MG63 (cell line): ENCODE data around the gene SORT1. TPM values are rescaled to one million over a fixed set of nuclear protein-coding genes. Genes with fewer than 3 reads are reported as not detected.

ENCODE experiments used
- DNase-seq: peaks from one replicate; pipeline ENCODE4 v3.0.0-alpha.2; 2020
- H3K27me3 ChIP-seq: fragments of 250-450 bp; sonication (Bioruptor Pico); 2 replicates; pipeline ENCODE4 v1.5.1; 2020; ENCODE audit warnings: mild to moderate bottlenecking, moderate library complexity
- H3K36me3 ChIP-seq: fragments of 250-450 bp; sonication (Bioruptor Pico); 2 replicates; pipeline ENCODE4 v1.5.1; 2020; ENCODE audit warnings: mild to moderate bottlenecking, moderate library complexity
- H3K4me3 ChIP-seq: fragments of 250-450 bp; sonication (Bioruptor Pico); 2 replicates; pipeline ENCODE4 v1.5.1; 2020; ENCODE audit warnings: mild to moderate bottlenecking, moderate library complexity
- H3K9me3 ChIP-seq: fragments of 250-450 bp; sonication (Bioruptor Pico); 2 replicates; pipeline ENCODE4 v1.5.1; 2020; ENCODE audit warnings: mild to moderate bottlenecking, moderate library complexity
- total RNA-seq: library from RNA; depleted of rRNA; stranded (reverse); fragments of >200 nt; shearing (Covaris generic); gene quantifications from 2 replicates; pipeline ENCODE4 v1.2.3, GENCODE V29; 2014; ENCODE audit warnings: low replicate concordance

The SORT1 gene
- total RNA-seq, 1 experiment from 2014 or later: 0.46 TPM

- no peak for DNase-seq
- Histone ChIP-seq H3K36me3 (no peaks in the 10 kb centered on the region), H3K4me3 (no peak overlapping the region), H3K9me3 (no peaks in the 10 kb centered on the region), H3K27me3 (no peaks in the 10 kb centered on the region)
Measured at GRCh38 chr1:109369167-109369746, 28.5 kb downstream of the SORT1 start.

GRCh38 chr1:109368464-109368863 is 29.3 kb downstream of the SORT1 start:
- no peak for DNase-seq
- Histone ChIP-seq H3K27me3 (no peaks in the 10 kb centered on the region), H3K9me3 (no peaks in the 10 kb centered on the region)

GRCh38 chr1:109367626-109368025 is 30.1 kb downstream of the SORT1 start:
- H3K9me3 ChIP-seq: no peaks in the 10 kb centered on the region
- DNase-seq: no peak
- no peak overlapping the region for H3K4me3 ChIP-seq
- no peaks in the 10 kb centered on the region for H3K36me3 ChIP-seq
- no peaks in the 10 kb centered on the region for H3K27me3 ChIP-seq

More at GRCh38 chr1:109368464-109368863, 29.3 kb downstream of the SORT1 start:
- Histone ChIP-seq H3K36me3 (no peaks in the 10 kb centered on the region), H3K4me3 (no peak overlapping the region)

GRCh38 chr1:109365642-109366204 is 32.0 kb downstream of the SORT1 start:
- no peaks in the 10 kb centered on the region for H3K9me3 ChIP-seq
- no peaks in the 10 kb centered on the region for H3K36me3 ChIP-seq
- no peak for DNase-seq
- no peaks in the 10 kb centered on the region for H3K27me3 ChIP-seq
- H3K4me3 ChIP-seq: no peak overlapping the region

- Histone ChIP-seq H3K27me3 (peaks cover 8% of the 10 kb centered on the region; the same call in 1 of the 2 replicates), H3K4me3 (no peak overlapping the region), H3K9me3 (no peaks in the 10 kb centered on the region), H3K36me3 (no peaks in the 10 kb centered on the region)
- peak; percentile 53 for DNase-seq
Measured at GRCh38 chr1:109361649-109362048, 36.1 kb downstream of the SORT1 start.

- H3K4me3 ChIP-seq: no peak overlapping the region
- no peak for DNase-seq
- H3K36me3 ChIP-seq: no peaks in the 10 kb centered on the region
- H3K9me3 ChIP-seq: no peaks in the 10 kb centered on the region
- H3K27me3 ChIP-seq: peaks cover 11% of the 10 kb centered on the region
Measured at GRCh38 chr1:109361069-109361468, 36.6 kb downstream of the SORT1 start.

GRCh38 chr1:109357616-109358015 is 40.1 kb downstream of the SORT1 start:
- peaks cover 20% of the 10 kb centered on the region for H3K27me3 ChIP-seq
- no peak overlapping the region for H3K4me3 ChIP-seq
- peak; percentile 28 for DNase-seq
- H3K9me3 ChIP-seq: no peaks in the 10 kb centered on the region
- H3K36me3 ChIP-seq: no peaks in the 10 kb centered on the region

GRCh38 chr1:109356915-109357314 is 40.8 kb downstream of the SORT1 start:
- H3K36me3 ChIP-seq: no peaks in the 10 kb centered on the region
- H3K9me3 ChIP-seq: no peaks in the 10 kb centered on the region
- DNase-seq: no peak
- H3K4me3 ChIP-seq: no peak overlapping the region
- peaks cover 27% of the 10 kb centered on the region for H3K27me3 ChIP-seq

- Histone ChIP-seq H3K4me3 (no peak overlapping the region), H3K9me3 (no peaks in the 10 kb centered on the region), H3K27me3 (peaks cover 31% of the 10 kb centered on the region), H3K36me3 (no peaks in the 10 kb centered on the region)
- no peak for DNase-seq
Measured at GRCh38 chr1:109356505-109356904, 41.2 kb downstream of the SORT1 start.

- Histone ChIP-seq H3K4me3 (no peak overlapping the region), H3K36me3 (no peaks in the 10 kb centered on the region), H3K9me3 (no peaks in the 10 kb centered on the region), H3K27me3 (peaks cover 31% of the 10 kb centered on the region)
- DNase-seq: no peak
Measured at GRCh38 chr1:109354929-109355328, 42.8 kb downstream of the SORT1 start.

GRCh38 chr1:109351457-109351856 is 46.3 kb downstream of the SORT1 start:
- H3K4me3 ChIP-seq: no peak overlapping the region

GRCh38 chr1:109350655-109351054 is 47.1 kb downstream of the SORT1 start:
- H3K27me3 ChIP-seq: peaks cover 21% of the 10 kb centered on the region
- DNase-seq: peak; percentile 61
- no peak overlapping the region for H3K4me3 ChIP-seq
- H3K36me3 ChIP-seq: no peaks in the 10 kb centered on the region
- H3K9me3 ChIP-seq: no peaks in the 10 kb centered on the region

More at GRCh38 chr1:109351457-109351856, 46.3 kb downstream of the SORT1 start:
- no peak for DNase-seq
- no peaks in the 10 kb centered on the region for H3K9me3 ChIP-seq
- H3K36me3 ChIP-seq: no peaks in the 10 kb centered on the region
- H3K27me3 ChIP-seq: peaks cover 23% of the 10 kb centered on the region

- Histone ChIP-seq H3K4me3 (no peak overlapping the region), H3K36me3 (no peaks in the 10 kb centered on the region), H3K27me3 (peaks cover 21% of the 10 kb centered on the region), H3K9me3 (no peaks in the 10 kb centered on the region)
- DNase-seq: no peak
Measured at GRCh38 chr1:109350182-109350581, 47.5 kb downstream of the SORT1 start.

- Histone ChIP-seq H3K36me3 (no peaks in the 10 kb centered on the region), H3K9me3 (no peaks in the 10 kb centered on the region), H3K4me3 (no peak overlapping the region), H3K27me3 (peaks cover 18% of the 10 kb centered on the region)
- DNase-seq: no peak
Measured at GRCh38 chr1:109347511-109347910, 50.2 kb downstream of the SORT1 start.

GRCh38 chr1:109341944-109342930 is 55.5 kb downstream of the SORT1 start:
- peaks cover 12% of the 10 kb centered on the region; the same call in 1 of the 2 replicates for H3K27me3 ChIP-seq
- H3K9me3 ChIP-seq: no peaks in the 10 kb centered on the region
- no peaks in the 10 kb centered on the region for H3K36me3 ChIP-seq
- DNase-seq: no peak
- H3K4me3 ChIP-seq: no peak overlapping the region

- Histone ChIP-seq H3K4me3 (no peak overlapping the region), H3K36me3 (no peaks in the 10 kb centered on the region), H3K9me3 (no peaks in the 10 kb centered on the region), H3K27me3 (peaks cover 9% of the 10 kb centered on the region; the same call in 1 of the 2 replicates)
- DNase-seq: no peak
Measured at GRCh38 chr1:109338608-109339007, 59.1 kb downstream of the SORT1 start.

- DNase-seq: no peak
- H3K36me3 ChIP-seq: no peaks in the 10 kb centered on the region
- H3K9me3 ChIP-seq: peaks cover 2% of the 10 kb centered on the region
- peaks cover 9% of the 10 kb centered on the region; the same call in 1 of the 2 replicates for H3K27me3 ChIP-seq
- no peak overlapping the region for H3K4me3 ChIP-seq
Measured at GRCh38 chr1:109338091-109338490, 59.6 kb downstream of the SORT1 start.
